Liver (tissue), 9 donors: ENCODE measurements around the gene TMEM273. TPM values are rescaled to one million over a fixed set of nuclear protein-coding genes. Genes with fewer than 3 reads are reported as not detected.

Experiments
- DNase-seq: peaks from one replicate; pipeline ENCODE4 v3.0.0-alpha.2; 2017; ENCODE audit warnings: low spot score
- H3K27ac ChIP-seq, 2 donors: one replicate each; pipeline ENCODE4 v1.7.0; 2013; ENCODE audit warnings: inconsistent platforms in 2 of 2, low read length in 2 of 2, control low read depth in 1 of 2, low read depth in 1 of 2, mild to moderate bottlenecking in 1 of 2
- H3K27me3 ChIP-seq, 4 donors: one replicate each; pipeline versions ENCODE4 v1.6.1 to v1.7.0; 2013; ENCODE audit warnings: low read length in 3 of 4, inconsistent platforms in 1 of 4, mild to moderate bottlenecking in 1 of 4, moderate library complexity in 1 of 4; ENCODE audit not compliant: control insufficient read depth in 4 of 4, insufficient read depth in 4 of 4
- H3K36me3 ChIP-seq, 4 donors: one replicate each; pipeline versions ENCODE4 v1.6.1 to v1.7.0; 2013; ENCODE audit warnings: low read length in 3 of 4, mild to moderate bottlenecking in 3 of 4, low read depth in 1 of 4, moderate library complexity in 1 of 4; ENCODE audit not compliant: control insufficient read depth in 4 of 4, insufficient read depth in 3 of 4
- H3K4me1 ChIP-seq, 4 donors: one replicate each; pipeline versions ENCODE4 v1.6.1 to v1.7.0; 2013; ENCODE audit warnings: low read length in 3 of 4, mild to moderate bottlenecking in 3 of 4, moderate library complexity in 1 of 4; ENCODE audit not compliant: control insufficient read depth in 4 of 4, insufficient read depth in 4 of 4
- H3K4me3 ChIP-seq, 3 donors: one replicate each; pipeline versions ENCODE4 v1.6.1 to v1.7.0; 2013; ENCODE audit warnings: low read length in 3 of 3, control low read depth in 1 of 3, low read depth in 1 of 3, mild to moderate bottlenecking in 1 of 3
- H3K9ac ChIP-seq, 2 donors: one replicate each; pipeline ENCODE4 v1.7.0; 2013; ENCODE audit warnings: low read length in 2 of 2, mild to moderate bottlenecking in 2 of 2, moderate library complexity in 2 of 2, control low read depth in 1 of 2, low read depth in 1 of 2
- H3K9me3 ChIP-seq, 4 donors: one replicate each; pipeline versions ENCODE4 v1.6.1 to v1.7.0; 2013; ENCODE audit warnings: low read length in 3 of 4; ENCODE audit not compliant: control insufficient read depth in 4 of 4
- ATF3 ChIP-seq: IDR thresholded peaks from 2 replicates; pipeline ENCODE4 v1.6.1; 2016; ENCODE audit warnings: antibody characterized with exemption
- CTCF ChIP-seq: fragments of 150-350 bp; IDR thresholded peaks from 2 replicates; pipeline ENCODE4 v1.5.1; 2017; ENCODE audit warnings: improper control_type of control experiment, low read depth, low read length; ENCODE audit not compliant: missing input control
- EGR1 ChIP-seq, 2 donors: IDR thresholded peaks; 2 replicates each; pipeline ENCODE4 v1.6.1; 2016 to 2018; ENCODE audit warnings: antibody characterized with exemption in 2 of 2, low read depth in 2 of 2
- FOXA2 ChIP-seq: IDR thresholded peaks from 2 replicates; pipeline ENCODE4 v1.6.1; 2016; ENCODE audit warnings: antibody characterized with exemption
- HNF4A ChIP-seq, 2 donors: conservative IDR thresholded peaks; 2 replicates each; pipeline ENCODE4 v1.6.1; 2016; ENCODE audit warnings: antibody characterized with exemption in 2 of 2, mild to moderate bottlenecking in 2 of 2
- HNF4G ChIP-seq: IDR thresholded peaks from 2 replicates; pipeline ENCODE4 v1.6.1; 2016; ENCODE audit warnings: antibody characterized with exemption
- JUND ChIP-seq, 2 donors: IDR thresholded peaks; 2 replicates each; pipeline ENCODE4 v1.6.1; 2016; ENCODE audit warnings: antibody characterized with exemption in 2 of 2
- NR2F2 ChIP-seq: IDR thresholded peaks from 2 replicates; pipeline ENCODE4 v1.6.1; 2016; ENCODE audit warnings: antibody characterized with exemption
- RAD21 ChIP-seq, 2 donors: IDR thresholded peaks; 2 replicates each; pipeline ENCODE4 v1.6.1; 2016; ENCODE audit warnings: antibody characterized with exemption in 2 of 2, mild to moderate bottlenecking in 2 of 2
- REST ChIP-seq: IDR thresholded peaks from 2 replicates; pipeline ENCODE4 v1.6.1; 2016; ENCODE audit warnings: antibody characterized with exemption, mild to moderate bottlenecking
- RXRA ChIP-seq, 2 donors: IDR thresholded peaks; 2 replicates each; pipeline ENCODE4 v1.6.1; 2017 to 2018; ENCODE audit warnings: antibody characterized with exemption in 2 of 2, mild to moderate bottlenecking in 1 of 2
- SP1 ChIP-seq: IDR thresholded peaks from 2 replicates; pipeline ENCODE4 v1.6.1; 2018; ENCODE audit warnings: antibody characterized with exemption, mild to moderate bottlenecking
- TAF1 ChIP-seq: conservative IDR thresholded peaks from 2 replicates; pipeline ENCODE4 v1.6.1; 2016; ENCODE audit warnings: antibody characterized with exemption, mild to moderate bottlenecking
- YY1 ChIP-seq: IDR thresholded peaks from 2 replicates; pipeline ENCODE4 v1.6.1; 2016; ENCODE audit warnings: antibody characterized with exemption, mild to moderate bottlenecking
- ZBTB33 ChIP-seq: IDR thresholded peaks from 2 replicates; pipeline ENCODE4 v1.6.1; 2016; ENCODE audit warnings: antibody characterized with exemption
- WGBS: extraction: QIAGEN DNeasy Blood & Tissue Kit; methylation state at CpG from one replicate; pipeline ENCODE4 v1.1.7; 2013; 5-methylcytosine and 5-hydroxymethylcytosine counted together
- polyA plus RNA-seq, 2 donors: library from polyadenylated mRNA; stranded (reverse) in 1 of 2; unstranded in 1 of 2; fragments of 200-250 nt in 1 of 2; fragments of >200 nt in 1 of 2; fragmentation: Nextera tagmentation in 1 of 2; extraction: Ambion mirVana in 1 of 2; gene quantifications; one replicate each; pipeline versions ENCODE4 v1.2.1 to v1.2.3, GENCODE V29; 2013 to 2015
- total RNA-seq, 2 donors: library from RNA; depleted of rRNA; stranded (reverse); fragments of >200 nt; gene quantifications; one replicate each; pipeline ENCODE4 v1.2.3, GENCODE V29; 2014
- donor health status: healthy.
- donor health status: healthy.
- donor health status: healthy.
- donor health status: healthy.
- donor health status: healthy.

The TMEM273 gene
- total and polyA plus RNA-seq, 4 donors = 2.5 to 9.5 (median 4.5) TPM

- Histone ChIP-seq H3K9me3 (no peaks in the 10 kb centered on the region), H3K4me1 (peaks cover 0 to 8% (median 4%) of the 10 kb centered on the region in 4 donors), H3K9ac (no peak within 1 kb of the TSS), H3K4me3 (peak within 1 kb of the TSS; percentile 3 to 74 (median 47)), H3K27ac (no peak within 1 kb of the TSS), H3K27me3 (no peaks in the 10 kb centered on the region), H3K36me3 (no peaks in the 10 kb centered on the region)
- TF ChIP-seq ZBTB33 = no peak
- peak; percentile 5 for TF ChIP-seq CTCF
- TF ChIP-seq JUND (IDR thresholded peaks at IDR 0.05) = no peak
- TF ChIP-seq RAD21 (IDR thresholded peaks at IDR 0.05) = no peak
- WGBS = 4% methylated on average over 95 of the region's 95 CpGs
- peak; percentile 33 for DNase-seq
Measured at GRCh38 chr10:49115015-49115795, 73.0 kb downstream of the TMEM273 start, which contains the start of gene VSTM4. Gene VSTM4, minus strand, starts transcription at chr10:49115522. Its CDS starts 37 bp downstream, at chr10:49115485.

GRCh38 chr10:49114718-49115014 lies 73.5 kb downstream of the TMEM273 start:
- WGBS = 65% methylated on average over 9 of the region's 9 CpGs
- H3K4me1 ChIP-seq = peaks cover 0 to 8% (median 4%) of the 10 kb centered on the region in 4 donors
- DNase-seq = no peak
- H3K4me3 ChIP-seq = peak overlapping the region; percentile 3 to 74 (median 47)
- no peak overlapping the region for H3K27ac ChIP-seq
- no peak overlapping the region for H3K9ac ChIP-seq
- H3K36me3 ChIP-seq = no peaks in the 10 kb centered on the region
- no peaks in the 10 kb centered on the region for H3K27me3 ChIP-seq
- no peaks in the 10 kb centered on the region for H3K9me3 ChIP-seq
- TF ChIP-seq RXRA (IDR thresholded peaks at IDR 0.05) (no peak), HNF4A (conservative IDR thresholded peaks at IDR 0.05) (no peak), ZBTB33 (no peak), HNF4G (no peak), SP1 (no peak), NR2F2 (no peak), ATF3 (no peak), FOXA2 (no peak), REST (no peak), JUND (IDR thresholded peaks at IDR 0.05) (no peak), TAF1 (no peak), RAD21 (IDR thresholded peaks at IDR 0.05) (no peak), CTCF (no peak), EGR1 (IDR thresholded peaks at IDR 0.05; ENCODE audit: low read depth in 2 of 2) (no peak), YY1 (no peak)
